GM12878 (cell line): ENCODE measurements around the gene APEX1. TPM values are rescaled to one million over a fixed set of nuclear protein-coding genes. Genes with fewer than 3 reads are reported as not detected.

Experiments used
- ATAC-seq: fragments of 200-7000 bp; cut with Tn5 transposase; 3 replicates; pipeline ENCODE4 v1.9.1; 2020; ENCODE audit warnings: mild to moderate bottlenecking, moderate library complexity
- BruUV-seq: library from RNA; stranded (reverse); fragments of 400-500 nt; replicated peaks from 2 replicates; lab custom pipeline; 2021; lab: Mats Ljungman, UMichigan
- CTCF ChIA-PET: fragments of 300-600 bp; sonication (Branson Sonifier 250); formaldehyde crosslinking; extraction: SDS; loops from one replicate; lab custom pipeline; 2021; ENCODE audit warnings: inconsistent platforms; lab: Yijun Ruan, JAX
- POLR2A ChIA-PET: fragments of 350-600 bp; formaldehyde crosslinking; extraction: SDS; loops from one replicate; lab custom pipeline; 2021; ENCODE audit warnings: inconsistent platforms; lab: Charles Lee
- RAD21 ChIA-PET: fragments of 300-600 bp; sonication (Branson Sonifier 250); formaldehyde crosslinking; loops from one replicate; lab custom pipeline; 2023; ENCODE audit warnings: antibody characterized with exemption; ENCODE audit not compliant: unreplicated experiment; lab: Charles Lee
- SMC1A ChIA-PET: fragments of 300-600 bp; sonication (Branson Sonifier 250); formaldehyde crosslinking; loops from one replicate; lab custom pipeline; 2023; ENCODE audit not compliant: unreplicated experiment, uncharacterized antibody; lab: Charles Lee
- DNase-seq: peaks from one replicate; pipeline ENCODE4 v3.0.0-alpha.2; 2011; ENCODE audit warnings: low read depth, low spot score
- FAIRE-seq: peaks from 3 replicates; lab custom pipeline; 2011; peaks lifted over from hg19 to GRCh38; lab: Jason Lieb, UNC
- H2AFZ ChIP-seq: 2 replicates; pipeline ENCODE4 v1.6.0; 2011; ENCODE audit warnings: low read depth, low read length, control low read depth; ENCODE audit not compliant: control insufficient read depth
- H3K27ac ChIP-seq: 2 replicates; pipeline ENCODE4 v1.5.1; 2011; ENCODE audit warnings: control low read depth; ENCODE audit not compliant: control insufficient read depth, insufficient read depth
- H3K27me3 ChIP-seq, 2 experiments: replicated peaks in 1 of 2; 2 replicates each; pipeline versions ENCODE4 v1.6.0 to v1.6.1; 2011; ENCODE audit warnings: low read length in 1 of 2; ENCODE audit not compliant: control insufficient read depth in 2 of 2, insufficient read depth in 2 of 2
- H3K36me3 ChIP-seq, 2 experiments: 2 replicates each; pipeline ENCODE4 v1.5.1; 2011; ENCODE audit warnings: low read length in 1 of 2; ENCODE audit not compliant: control insufficient read depth in 2 of 2, insufficient read depth in 2 of 2
- H3K4me1 ChIP-seq: 2 replicates; pipeline ENCODE4 v1.6.1; 2011; ENCODE audit warnings: mild to moderate bottlenecking, low read length, moderate library complexity, mixed read lengths; ENCODE audit not compliant: control insufficient read depth, insufficient read depth
- H3K4me2 ChIP-seq: 2 replicates; pipeline ENCODE4 v1.6.0; 2011; ENCODE audit warnings: control low read depth; ENCODE audit not compliant: control insufficient read depth, insufficient read depth
- H3K4me3 ChIP-seq: fragments of 200-600 bp; sonication (generic); 2 replicates; pipeline ENCODE4 v1.5.1; 2016
- H3K79me2 ChIP-seq: 2 replicates; pipeline ENCODE4 v1.6.0; 2011; ENCODE audit warnings: low read length; ENCODE audit not compliant: control insufficient read depth, insufficient read depth
- H3K9ac ChIP-seq: 2 replicates; pipeline ENCODE4 v1.8.0; 2011; ENCODE audit warnings: low read length, control low read depth, mixed read lengths; ENCODE audit not compliant: control insufficient read depth, insufficient read depth
- H3K9me3 ChIP-seq: replicated peaks from 3 replicates; pipeline ENCODE4 v1.5.1; 2011; ENCODE audit warnings: mild to moderate bottlenecking, low read length; ENCODE audit not compliant: control insufficient read depth, insufficient read depth
- H4K20me1 ChIP-seq: 2 replicates; pipeline ENCODE4 v1.6.0; 2011; ENCODE audit not compliant: control insufficient read depth, insufficient read depth
- CBX5 ChIP-seq: sonication (generic); IDR thresholded peaks from 2 replicates; pipeline ENCODE4 v1.6.1; 2016; ENCODE audit warnings: low read depth, moderate library complexity, mild to moderate bottlenecking, inconsistent platforms
- CTCF ChIP-seq, 3 experiments: IDR thresholded peaks in 2 of 3; conservative IDR thresholded peaks in 1 of 3; 2 replicates each; pipeline ENCODE4 v1.5.1; 2011; ENCODE audit warnings: low read depth in 3 of 3, low read length in 3 of 3, mild to moderate bottlenecking in 3 of 3, control low read depth in 2 of 3, moderate library complexity in 2 of 3, inconsistent platforms in 1 of 3, mixed read lengths in 1 of 3; ENCODE audit not compliant: control insufficient read depth in 2 of 3, insufficient read depth in 1 of 3; ENCODE audit errors: extremely low read depth in 1 of 3
- ETV6 ChIP-seq, 2 experiments: fragments of 450-650 bp in 1 of 2; IDR thresholded peaks in 1 of 2; conservative IDR thresholded peaks in 1 of 2; 2 replicates each; pipeline ENCODE4 v1.6.1; 2014; ENCODE audit warnings: antibody characterized with exemption in 1 of 2, borderline replicate concordance in 1 of 2, low read depth in 1 of 2, mild to moderate bottlenecking in 1 of 2, moderate library complexity in 1 of 2
- JUNB ChIP-seq: IDR thresholded peaks from 2 replicates; pipeline ENCODE4 v1.6.1; 2016; ENCODE audit warnings: antibody characterized with exemption, mild to moderate bottlenecking
- NR2C1 ChIP-seq: fragments of 450-650 bp; IDR thresholded peaks from 2 replicates; pipeline ENCODE4 v1.6.1; 2017; ENCODE audit warnings: antibody characterized with exemption, mild to moderate bottlenecking, moderate library complexity
- NR2F1 ChIP-seq: fragments of 450-650 bp; conservative IDR thresholded peaks from 2 replicates; pipeline ENCODE4 v1.6.1; 2017; ENCODE audit warnings: mild to moderate bottlenecking
- POLR2A ChIP-seq: IDR thresholded peaks from 2 replicates; pipeline ENCODE4 v1.6.1; 2011; ENCODE audit warnings: low read depth, mild to moderate bottlenecking, low read length
- SMARCA5 ChIP-seq: fragments of 450-650 bp; IDR thresholded peaks from 2 replicates; pipeline ENCODE4 v1.6.1; 2017; ENCODE audit warnings: mild to moderate bottlenecking
- TARDBP ChIP-seq: IDR thresholded peaks from 2 replicates; pipeline ENCODE4 v1.6.1; 2016; ENCODE audit warnings: borderline replicate concordance
- WRNIP1 ChIP-seq: IDR thresholded peaks from 2 replicates; pipeline ENCODE4 v1.6.1; 2011; ENCODE audit warnings: low read depth, low read length, improper control_type of control experiment, borderline replicate concordance
- ZNF384 ChIP-seq: IDR thresholded peaks from 2 replicates; pipeline ENCODE4 v1.6.1; 2012; ENCODE audit warnings: low read depth, mild to moderate bottlenecking, low read length, improper control_type of control experiment, borderline replicate concordance
- ZNF622 ChIP-seq: fragments of 450-650 bp; IDR thresholded peaks from 2 replicates; pipeline ENCODE4 v1.6.1; 2017; ENCODE audit warnings: mild to moderate bottlenecking, inconsistent platforms
- WGBS: methylation state at CpG from one replicate; pipeline ENCODE4 v1.1.6; 2016; ENCODE audit warnings: low lambda C conversion rate; ENCODE audit not compliant: insufficient replicate concordance, insufficient coverage; ENCODE audit errors: missing lambda C conversion rate; 5-methylcytosine and 5-hydroxymethylcytosine counted together
- in situ Hi-C: fragments of 300-500 bp; cut with MboI; formaldehyde crosslinking; loops from 9 replicates; pipeline ENCODE4 v1.14.3; 2018; ENCODE audit warnings: mixed read lengths
- intact Hi-C: fragments of 100-400 bp; cut with micrococcal nuclease; formaldehyde crosslinking; loops from one replicate; pipeline ENCODE4 v1.14.2; 2022; ENCODE audit not compliant: unreplicated experiment
- polyA plus RNA-seq, 11 experiments: library from polyadenylated mRNA; depleted of rRNA in 4 of 11; unstranded in 6 of 11; stranded (reverse) in 5 of 11; fragments of >200 nt; fragmentation: Nextera tagmentation in 4 of 11; fragmentation: Illumina TruSeq in 1 of 11; extraction: Ambion mirVana in 4 of 11; extraction: Trizol in 1 of 11; gene quantifications; 1 replicate in 1 of 11; 2 replicates in 10 of 11; pipeline versions ENCODE4 v1.2.1 to v1.2.3, GENCODE V29; 2011 to 2016; ENCODE audit warnings: inconsistent platforms in 2 of 11, missing spikeins in 2 of 11, low read depth in 1 of 11
- total RNA-seq, 4 experiments: library from RNA; depleted of rRNA in 3 of 4; stranded (reverse); fragments of >200 nt in 3 of 4; fragmentation: Illumina TruSeq in 1 of 4; extraction: Trizol in 1 of 4; gene quantifications; 2 replicates each; pipeline versions ENCODE4 v1.2.1 to v1.2.3, GENCODE V29; 2013 to 2021
- TF ChIP-seq, protein P1 (sequence below): fragments of 450-650 bp; IDR thresholded peaks from 2 replicates; pipeline ENCODE4 v1.6.1; 2018; ENCODE audit warnings: mild to moderate bottlenecking, low read depth, moderate library complexity; ENCODE audit not compliant: partially characterized antibody

Gene APEX1
- total and polyA plus RNA-seq, 10 of the 15 experiments (the other 5 are each of a cell fraction or from before 2014, with no cell fraction given), result 115 to 407 (median 300) TPM

- peaks cover 11 to 23% of the 10 kb centered on the region in 2 experiments for H3K36me3 ChIP-seq
- peaks cover 6% of the 10 kb centered on the region for H3K4me1 ChIP-seq
- H3K27ac ChIP-seq, result peak within 1 kb of the TSS; percentile 87
- H3K9me3 ChIP-seq, result no peaks in the 10 kb centered on the region
- ATAC-seq, result peak; percentile 96
- H3K27me3 ChIP-seq, result no peaks in the 10 kb centered on the region
- H3K79me2 ChIP-seq, result peaks cover 24% of the 10 kb centered on the region
- ChIA-PET SMC1A (interaction anchor here (0.7 to 4.7 kb wide), 13 partner anchors 9 to 219 kb away, joined by 3 to 49 read pairs (median 5); partner anchors contain the start of genes CCNB1IP1 and PARP2), RAD21 (interaction anchor here (0.7 to 3.7 kb wide), 19 partner anchors 8 to 220 kb away, joined by 3 to 21 read pairs (median 4); partner anchors contain the start of genes CCNB1IP1, PARP2 and TEP1), POLR2A (interaction anchor here (0.7 to 1.4 kb wide), 17 partner anchors 8 to 222 kb away, joined by 3 to 14 read pairs (median 5); partner anchors contain the start of genes CCNB1IP1, PARP2, PNP and RNASE4), CTCF (interaction anchor here (0.6 to 5.4 kb wide), 21 partner anchors 8 to 1019 kb away, joined by 3 to 39 read pairs (median 3); partner anchors contain the start of genes PNP and TEP1)
- no TSS peak for BruUV-seq
- peak within 1 kb of the TSS; percentile 46 for H2AFZ ChIP-seq
- no peaks in the 10 kb centered on the region for H4K20me1 ChIP-seq
- H3K4me3 ChIP-seq, result peak within 1 kb of the TSS; percentile 73
- intact Hi-C loops, result loop anchor here (1.0 to 5.0 kb wide), 4 partner anchors 118 to 221 kb away; partner anchors contain the start of genes CCNB1IP1, PARP2 and RNASE4
- DNase-seq, result peak; percentile 100
- in situ Hi-C loops, result loop anchor here (5.0 kb wide), 1 partner anchor 221 kb away; the partner anchor contains the start of gene RNASE4
- peak within 1 kb of the TSS; percentile 80 for H3K9ac ChIP-seq
- peak within 1 kb of the TSS; percentile 94 for H3K4me2 ChIP-seq
- peak; percentile 100 for FAIRE-seq
- WGBS, result 1% methylated on average over 27 of the region's 67 CpGs
- TF ChIP-seq CBX5 (no peak; the same call in 1 of the 2 replicates), NR2C1 (no peak), ZNF384 (no peak), JUNB (no peak), POLR2A (peak; percentile 78), WRNIP1 (no peak), ZNF622 (no peak), CTCF (IDR thresholded peaks at IDR 0.05 in 2 of 3, conservative IDR thresholded peaks at IDR 0.05 in 1 of 3; ENCODE audit: control insufficient read depth in 2 of 3, extremely low read depth in 1 of 3, insufficient read depth in 1 of 3, low read depth in 3 of 3, low read length in 3 of 3) (no peak), ETV6 (conservative IDR thresholded peaks at IDR 0.05 in 1 of 2, IDR thresholded peaks at IDR 0.05 in 1 of 2; ENCODE audit: borderline replicate concordance in 1 of 2, low read depth in 1 of 2) (no peak), SMARCA5 (no peak; the same call in 1 of the 2 replicates), NR2F1 (0 out of 2 replicates have a peak, but pooled peaks have one; percentile 57), TARDBP (peak; percentile 74; the same call in 1 of the 2 replicates)
- TF ChIP-seq, protein P1, sequence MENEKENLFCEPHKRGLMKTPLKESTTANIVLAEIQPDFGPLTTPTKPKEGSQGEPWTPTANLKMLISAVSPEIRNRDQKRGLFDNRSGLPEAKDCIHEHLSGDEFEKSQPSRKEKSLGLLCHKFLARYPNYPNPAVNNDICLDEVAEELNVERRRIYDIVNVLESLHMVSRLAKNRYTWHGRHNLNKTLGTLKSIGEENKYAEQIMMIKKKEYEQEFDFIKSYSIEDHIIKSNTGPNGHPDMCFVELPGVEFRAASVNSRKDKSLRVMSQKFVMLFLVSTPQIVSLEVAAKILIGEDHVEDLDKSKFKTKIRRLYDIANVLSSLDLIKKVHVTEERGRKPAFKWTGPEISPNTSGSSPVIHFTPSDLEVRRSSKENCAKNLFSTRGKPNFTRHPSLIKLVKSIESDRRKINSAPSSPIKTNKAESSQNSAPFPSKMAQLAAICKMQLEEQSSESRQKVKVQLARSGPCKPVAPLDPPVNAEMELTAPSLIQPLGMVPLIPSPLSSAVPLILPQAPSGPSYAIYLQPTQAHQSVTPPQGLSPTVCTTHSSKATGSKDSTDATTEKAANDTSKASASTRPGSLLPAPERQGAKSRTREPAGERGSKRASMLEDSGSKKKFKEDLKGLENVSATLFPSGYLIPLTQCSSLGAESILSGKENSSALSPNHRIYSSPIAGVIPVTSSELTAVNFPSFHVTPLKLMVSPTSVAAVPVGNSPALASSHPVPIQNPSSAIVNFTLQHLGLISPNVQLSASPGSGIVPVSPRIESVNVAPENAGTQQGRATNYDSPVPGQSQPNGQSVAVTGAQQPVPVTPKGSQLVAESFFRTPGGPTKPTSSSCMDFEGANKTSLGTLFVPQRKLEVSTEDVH, result peak; percentile 46
Observed at GRCh38 chr14:20461225-20462141, 6.5 kb downstream of the APEX1 start, which contains the start of gene PIP4P1. Gene PIP4P1 (minus strand): TSS chr14:20461434. CDS start chr14:20461325, 109 bp downstream.
